Osteoblast (primary cell): ENCODE results near the gene CTNND2. TPM values are rescaled to one million over a fixed set of nuclear protein-coding genes. Genes with fewer than 3 reads are reported as not detected.

Source experiments
- DNase-seq: peaks from one replicate; pipeline ENCODE4 v3.0.0; 2011; ENCODE audit warnings: low spot score, mixed read lengths; ENCODE audit not compliant: insufficient read length; ENCODE audit errors: missing footprints
- H2AFZ ChIP-seq: 2 replicates; pipeline ENCODE4 v1.6.0; 2011; ENCODE audit warnings: mild to moderate bottlenecking, low read length
- H3K27ac ChIP-seq: 2 replicates; pipeline ENCODE4 v1.5.1; 2011; ENCODE audit warnings: mild to moderate bottlenecking, low read depth, low read length, moderate library complexity
- H3K27me3 ChIP-seq: 2 replicates; pipeline ENCODE4 v1.6.0; 2012; ENCODE audit warnings: mild to moderate bottlenecking, control low read depth, inconsistent platforms, low read length, moderate library complexity; ENCODE audit not compliant: insufficient read depth
- H3K36me3 ChIP-seq: 2 replicates; pipeline ENCODE4 v1.5.1; 2011; ENCODE audit warnings: mild to moderate bottlenecking, low read length, control low read depth, moderate library complexity; ENCODE audit not compliant: insufficient read depth
- H3K4me1 ChIP-seq: 2 replicates; pipeline ENCODE4 v1.5.1; 2011; ENCODE audit warnings: mild to moderate bottlenecking, low read length, control low read depth, moderate library complexity; ENCODE audit not compliant: insufficient read depth
- H3K4me2 ChIP-seq: 2 replicates; pipeline ENCODE4 v1.6.0; 2011; ENCODE audit warnings: mild to moderate bottlenecking, low read length; ENCODE audit not compliant: insufficient read depth
- H3K4me3 ChIP-seq: fragments of 200-600 bp; sonication (generic); 3 replicates; pipeline ENCODE4 v1.5.1; 2012; ENCODE audit warnings: mild to moderate bottlenecking, low read length, inconsistent platforms; ENCODE audit not compliant: insufficient read depth
- H3K79me2 ChIP-seq: 2 replicates; pipeline ENCODE4 v1.6.0; 2012; ENCODE audit warnings: mild to moderate bottlenecking, low read length, control low read depth, inconsistent platforms; ENCODE audit not compliant: insufficient read depth
- H3K9me3 ChIP-seq: 2 replicates; pipeline ENCODE4 v1.5.1; 2011; ENCODE audit warnings: low read depth, low read length, control low read depth
- H4K20me1 ChIP-seq: 2 replicates; pipeline ENCODE4 v1.6.0; 2012; ENCODE audit warnings: mild to moderate bottlenecking, low read length, control low read depth; ENCODE audit not compliant: insufficient read depth
- total RNA-seq: library from RNA; depleted of rRNA; stranded (reverse); fragments of >200 nt; gene quantifications from 2 replicates; pipeline ENCODE4 v1.2.3, GENCODE V29; 2012
- TF ChIP-seq, protein P1 (sequence below): IDR thresholded peaks from 2 replicates; pipeline ENCODE4 v1.5.1; 2011; ENCODE audit warnings: mild to moderate bottlenecking, low read depth, low read length, moderate library complexity; ENCODE audit errors: extremely low read depth

Gene CTNND2
- total RNA-seq, 1 donor: not detected

DNA sequence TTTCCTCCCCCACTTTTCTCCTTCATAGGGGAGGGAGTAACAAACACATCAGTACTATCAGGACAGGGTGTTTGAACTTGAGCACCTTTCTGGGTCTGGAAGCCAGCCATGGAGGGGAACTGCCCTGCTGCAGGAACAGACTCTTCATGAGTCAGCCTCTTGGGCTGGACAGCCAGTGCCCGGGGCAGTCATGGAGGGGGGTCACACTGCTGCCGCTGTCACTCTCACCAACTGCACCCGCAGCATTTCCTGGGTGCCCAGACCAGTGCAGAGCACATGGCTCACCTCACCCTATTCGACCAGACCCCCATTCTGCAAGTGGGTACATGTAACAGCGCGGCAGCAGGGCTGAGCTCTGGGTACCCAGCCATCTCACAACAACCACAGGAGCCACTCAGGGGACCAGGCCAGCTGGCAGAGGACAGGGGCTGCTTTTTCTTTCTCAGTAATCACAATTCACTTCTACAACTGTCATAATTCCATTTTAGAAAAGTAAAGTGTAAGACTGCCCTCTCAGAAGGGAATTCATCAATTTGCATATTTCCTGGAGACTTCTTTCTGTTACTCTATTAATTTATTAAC, 118.4 kb downstream of the CTNND2 start:
- H3K4me1 ChIP-seq: no peaks in the 10 kb centered on the region
- no peaks in the 10 kb centered on the region for H3K9me3 ChIP-seq
- no peaks in the 10 kb centered on the region for H3K27me3 ChIP-seq
- no peak overlapping the region for H3K27ac ChIP-seq
- no peak overlapping the region for H2AFZ ChIP-seq
- no peaks in the 10 kb centered on the region for H4K20me1 ChIP-seq
- no peak overlapping the region for H3K4me2 ChIP-seq
- no peaks in the 10 kb centered on the region for H3K79me2 ChIP-seq
- H3K36me3 ChIP-seq: no peaks in the 10 kb centered on the region
- TF ChIP-seq, protein P1, sequence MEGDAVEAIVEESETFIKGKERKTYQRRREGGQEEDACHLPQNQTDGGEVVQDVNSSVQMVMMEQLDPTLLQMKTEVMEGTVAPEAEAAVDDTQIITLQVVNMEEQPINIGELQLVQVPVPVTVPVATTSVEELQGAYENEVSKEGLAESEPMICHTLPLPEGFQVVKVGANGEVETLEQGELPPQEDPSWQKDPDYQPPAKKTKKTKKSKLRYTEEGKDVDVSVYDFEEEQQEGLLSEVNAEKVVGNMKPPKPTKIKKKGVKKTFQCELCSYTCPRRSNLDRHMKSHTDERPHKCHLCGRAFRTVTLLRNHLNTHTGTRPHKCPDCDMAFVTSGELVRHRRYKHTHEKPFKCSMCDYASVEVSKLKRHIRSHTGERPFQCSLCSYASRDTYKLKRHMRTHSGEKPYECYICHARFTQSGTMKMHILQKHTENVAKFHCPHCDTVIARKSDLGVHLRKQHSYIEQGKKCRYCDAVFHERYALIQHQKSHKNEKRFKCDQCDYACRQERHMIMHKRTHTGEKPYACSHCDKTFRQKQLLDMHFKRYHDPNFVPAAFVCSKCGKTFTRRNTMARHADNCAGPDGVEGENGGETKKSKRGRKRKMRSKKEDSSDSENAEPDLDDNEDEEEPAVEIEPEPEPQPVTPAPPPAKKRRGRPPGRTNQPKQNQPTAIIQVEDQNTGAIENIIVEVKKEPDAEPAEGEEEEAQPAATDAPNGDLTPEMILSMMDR: no peak
- no peak overlapping the region for H3K4me3 ChIP-seq
- peak; percentile 8 for DNase-seq

DNA sequence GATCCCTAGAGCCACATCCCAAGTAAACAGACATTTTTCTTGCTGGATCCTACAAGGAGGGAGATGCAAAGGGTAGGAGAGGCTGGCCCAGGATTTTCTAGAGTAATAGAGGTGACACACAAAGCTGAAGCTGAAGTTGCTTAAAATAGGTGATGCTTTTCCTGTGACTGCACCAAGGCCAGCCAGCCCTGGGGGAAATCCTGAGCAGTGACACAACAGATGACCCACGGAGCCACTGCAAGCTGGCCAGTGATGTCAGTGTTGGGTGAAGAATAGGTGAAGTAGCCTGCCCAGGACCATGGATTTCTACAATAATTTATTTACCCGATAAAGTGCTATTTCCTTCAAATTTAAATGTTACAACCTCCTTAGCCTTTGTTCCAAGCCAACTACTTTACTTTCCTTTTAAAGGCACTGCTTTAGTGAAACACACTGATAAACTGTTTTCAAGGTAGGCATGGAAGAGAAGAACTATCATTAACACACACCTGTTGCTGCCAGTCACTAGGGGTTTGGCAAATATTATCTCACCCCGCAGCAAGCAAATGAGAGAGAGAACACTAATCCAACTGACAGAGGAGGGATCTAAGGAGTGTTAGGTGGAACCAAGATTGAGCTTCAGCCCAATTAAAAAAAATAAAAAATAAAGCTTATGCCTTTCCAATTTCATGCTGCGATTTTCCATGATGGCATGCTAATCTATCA, 123.5 kb downstream of the CTNND2 start:
- no peaks in the 10 kb centered on the region for H3K79me2 ChIP-seq
- no peak for DNase-seq
- H3K9me3 ChIP-seq: no peaks in the 10 kb centered on the region
- H3K27ac ChIP-seq: no peak overlapping the region
- no peak overlapping the region for H3K4me2 ChIP-seq
- H3K4me3 ChIP-seq: no peak overlapping the region
- H3K4me1 ChIP-seq: no peaks in the 10 kb centered on the region
- H2AFZ ChIP-seq: no peak overlapping the region
- H3K36me3 ChIP-seq: no peaks in the 10 kb centered on the region
- H4K20me1 ChIP-seq: no peaks in the 10 kb centered on the region
- no peaks in the 10 kb centered on the region for H3K27me3 ChIP-seq
- TF ChIP-seq, protein P1: no peak

DNA sequence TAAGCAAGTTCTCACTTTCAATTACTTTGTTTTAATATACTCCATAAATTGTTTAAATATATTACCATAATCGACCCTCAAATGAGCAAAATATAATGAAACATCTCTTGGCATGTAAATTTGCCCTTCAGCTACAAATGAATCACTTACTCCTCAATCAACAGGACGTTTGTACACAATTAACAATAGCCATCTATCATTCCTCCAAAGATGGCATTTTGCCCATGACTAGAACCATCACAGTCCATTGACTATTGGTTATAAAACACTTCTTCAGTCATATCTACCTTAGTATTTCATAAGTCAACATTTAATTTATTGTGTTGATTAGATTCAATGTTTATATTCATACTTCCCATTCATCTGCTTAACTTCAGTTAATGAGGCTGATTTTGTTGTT, 127.2 kb downstream of the CTNND2 start:
- Histone ChIP-seq H2AFZ (no peak overlapping the region), H3K79me2 (no peaks in the 10 kb centered on the region), H3K4me2 (no peak overlapping the region), H3K27me3 (no peaks in the 10 kb centered on the region), H3K9me3 (no peaks in the 10 kb centered on the region), H3K36me3 (no peaks in the 10 kb centered on the region), H3K27ac (no peak overlapping the region), H3K4me1 (no peaks in the 10 kb centered on the region), H4K20me1 (no peaks in the 10 kb centered on the region), H3K4me3 (no peak overlapping the region)
- no peak for DNase-seq
- TF ChIP-seq, protein P1: no peak

DNA sequence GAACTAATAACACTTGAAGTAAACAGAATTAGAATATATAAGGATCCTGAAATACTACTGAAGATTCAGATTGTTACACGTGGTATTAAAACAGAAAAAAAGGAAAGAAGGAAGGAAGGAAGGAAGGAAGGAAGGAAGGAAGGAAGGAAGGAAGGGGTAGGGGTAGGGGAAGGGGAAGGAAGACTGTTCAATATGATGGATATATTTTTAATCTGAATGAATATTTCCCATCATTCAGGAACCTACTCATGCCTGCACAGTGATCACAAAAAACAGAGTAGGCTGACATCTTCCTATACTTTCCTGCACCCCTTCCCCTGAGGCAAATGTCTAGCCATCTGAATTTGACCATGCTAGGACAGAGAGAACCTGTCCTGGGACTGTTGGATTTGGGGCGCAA, 133.9 kb downstream of the CTNND2 start:
- Histone ChIP-seq H4K20me1 (no peaks in the 10 kb centered on the region), H3K4me1 (no peaks in the 10 kb centered on the region), H3K4me2 (no peak overlapping the region), H3K27ac (no peak overlapping the region), H2AFZ (no peak overlapping the region), H3K79me2 (no peaks in the 10 kb centered on the region), H3K9me3 (peaks cover 2% of the 10 kb centered on the region), H3K4me3 (no peak overlapping the region), H3K27me3 (no peaks in the 10 kb centered on the region), H3K36me3 (no peaks in the 10 kb centered on the region)
- DNase-seq: no peak
- TF ChIP-seq, protein P1: no peak
